Left ventricle myocardium superior (tissue), 1 donor: ENCODE data around the gene LYPD6. TPM values are rescaled to one million over a fixed set of nuclear protein-coding genes. Genes with fewer than 3 reads are reported as not detected.

Experiments used
- ATAC-seq: fragments of 200-7000 bp; cut with Tn5 transposase; one replicate; pipeline ENCODE4 v1.9.1; 2020; ENCODE audit warnings: mild to moderate bottlenecking, moderate library complexity
- DNase-seq: peaks from one replicate; pipeline ENCODE4 v3.0.0-alpha.2; 2020
- intact Hi-C: fragments of 100-400 bp; cut with micrococcal nuclease; formaldehyde crosslinking; loops from one replicate; pipeline ENCODE4 v1.11.0; 2022
- total RNA-seq: library from RNA; stranded (reverse); fragmentation: NEBNext Ultra II Directional; extraction: Animal tissue kit (Norgen Biotek cat#: 25700); gene quantifications from one replicate; pipeline ENCODE4 v1.2.1, GENCODE V29; 2021
- donor health status: DM: no; HTN: yes; CAD: no; lungs with severe emphysema.

The LYPD6 gene
- total RNA-seq, 1 donor from 2014 or later: 0.30 TPM

DNA sequence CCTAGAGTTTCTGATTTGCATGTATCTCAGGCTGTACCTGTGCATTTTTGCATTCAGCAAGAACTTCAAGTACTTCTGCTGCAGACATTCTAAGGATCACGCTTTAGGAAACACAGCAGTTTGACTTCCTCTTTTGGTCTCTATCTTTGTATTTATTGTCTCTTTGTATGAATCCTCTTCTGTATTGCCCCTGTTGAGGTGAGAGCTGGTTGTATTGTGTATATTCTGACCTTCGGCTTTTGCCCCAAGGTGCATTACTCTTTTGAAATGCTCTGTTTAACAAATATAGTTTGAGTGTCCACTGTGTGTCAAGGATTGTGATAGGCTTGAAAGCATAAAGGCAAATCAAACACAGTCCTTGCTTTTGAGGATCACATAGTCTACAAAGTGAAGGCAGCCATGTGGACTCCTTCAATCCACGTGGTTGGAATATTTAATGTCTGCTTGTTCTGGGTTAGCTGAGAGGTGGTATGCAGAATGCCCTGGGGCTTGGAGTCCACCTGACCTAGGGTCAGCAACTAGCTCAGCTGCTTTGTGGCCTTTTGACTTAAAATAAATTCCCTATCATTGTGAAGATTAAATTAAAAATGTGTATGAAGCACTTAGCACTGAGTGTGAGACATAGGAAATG, 108.1 kb downstream of the LYPD6 start:
- no peak for ATAC-seq
- DNase-seq: no peak
- intact Hi-C loops: no loop called here

DNA sequence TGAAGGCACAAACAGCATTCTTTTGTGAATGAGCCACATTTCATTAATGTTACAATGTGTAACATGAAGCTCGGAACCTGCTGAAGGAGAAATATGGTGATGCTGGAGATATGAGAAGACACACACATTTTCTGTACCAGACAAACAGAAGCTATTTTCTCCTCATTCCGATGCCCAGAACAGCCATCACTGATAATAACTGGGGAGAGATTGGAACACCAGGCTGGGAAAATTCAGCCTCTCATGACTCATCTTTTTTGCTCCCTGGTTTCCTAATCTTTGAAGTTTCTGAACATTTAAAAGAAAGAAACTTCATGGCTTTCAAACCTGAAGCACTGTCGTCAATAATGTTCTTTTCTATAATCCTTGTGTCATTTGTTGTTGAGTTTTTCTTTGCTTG, 110.9 kb downstream of the LYPD6 start:
- DNase-seq (no peak), ATAC-seq (no peak)
- intact Hi-C loops: no loop called here

DNA sequence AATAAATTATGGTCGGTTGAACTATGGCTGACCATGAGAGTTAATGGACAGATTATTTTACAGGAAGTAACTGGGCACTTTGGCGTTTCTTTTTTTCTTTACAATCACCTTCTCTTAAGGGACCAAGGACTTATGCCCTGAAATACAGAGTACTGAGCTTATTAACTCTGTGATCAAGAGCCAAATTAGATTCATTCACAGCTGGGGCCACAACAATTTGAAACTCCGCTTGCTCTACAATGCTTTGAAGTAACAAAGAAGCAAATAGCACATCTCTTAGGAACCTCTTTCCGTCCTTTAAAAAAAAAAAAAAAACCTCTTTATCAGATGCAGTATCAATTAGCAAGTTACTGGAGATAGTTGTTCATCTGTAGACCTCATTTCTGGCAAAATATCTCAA, 112.0 kb downstream of the LYPD6 start:
- ATAC-seq (no peak), DNase-seq (no peak)
- intact Hi-C loops: no loop called here

DNA sequence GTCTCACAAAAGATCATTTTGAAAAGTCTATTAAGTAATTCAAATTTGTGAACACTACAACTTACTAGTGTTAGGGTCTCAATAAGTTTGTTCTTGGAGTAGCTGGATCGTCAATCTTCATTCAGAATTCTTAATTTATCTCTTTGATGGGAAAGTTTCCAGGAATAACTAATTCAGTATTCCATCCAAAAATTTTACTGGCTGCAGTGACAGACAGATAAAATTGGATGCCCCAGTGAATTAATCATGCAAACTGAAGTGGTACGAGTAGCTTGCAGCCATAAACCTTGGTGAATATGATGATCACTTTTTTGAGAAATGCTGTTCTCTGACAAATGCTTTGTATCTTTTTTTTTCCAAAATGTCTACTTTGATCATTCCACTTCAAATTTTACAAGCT, 112.8 kb downstream of the LYPD6 start:
- intact Hi-C loops: no loop called here
- ATAC-seq: no peak

DNA sequence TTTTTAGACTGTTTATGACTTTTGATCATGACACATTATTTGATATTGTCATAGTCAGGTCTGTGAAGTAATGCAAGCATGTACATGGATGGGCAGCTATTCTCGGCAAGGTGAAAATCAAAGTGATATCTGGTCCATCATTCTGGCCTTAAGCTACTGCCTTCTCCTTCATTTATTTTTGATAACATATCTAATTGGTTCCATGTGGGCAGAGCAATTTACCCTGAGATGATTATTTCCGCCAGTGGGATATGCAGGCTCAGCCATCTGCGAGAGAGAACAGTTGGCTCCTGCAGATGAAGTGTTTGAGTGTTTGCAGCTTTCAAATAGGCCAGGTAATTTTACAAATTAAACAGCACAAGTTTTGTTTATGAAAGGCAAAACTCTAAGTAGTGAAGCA, 116.4 kb downstream of the LYPD6 start:
- intact Hi-C loops: no loop called here
- ATAC-seq: no peak
- DNase-seq: no peak

More for the DNA sequence above, 112.8 kb downstream of the LYPD6 start:
- DNase-seq: no peak

DNA sequence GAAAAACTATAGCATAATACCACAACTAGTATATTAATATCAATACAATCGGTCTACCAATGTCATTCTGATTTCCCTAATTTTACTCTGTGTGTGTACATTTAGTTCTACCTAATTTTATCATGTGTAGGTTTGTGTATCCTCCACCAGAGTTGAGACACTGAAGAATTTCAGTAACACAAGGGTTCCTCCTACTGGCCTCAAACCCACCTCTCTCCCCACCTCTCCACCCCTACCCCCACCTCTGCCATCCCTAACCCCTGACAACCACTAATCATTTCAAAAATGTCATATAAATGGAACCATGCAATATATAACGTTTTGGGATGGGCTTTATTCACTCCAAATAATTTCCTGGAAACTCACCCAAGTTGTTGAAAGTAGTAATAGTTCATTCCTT, 117.9 kb downstream of the LYPD6 start:
- intact Hi-C loops: no loop called here
- DNase-seq (no peak), ATAC-seq (no peak)

DNA sequence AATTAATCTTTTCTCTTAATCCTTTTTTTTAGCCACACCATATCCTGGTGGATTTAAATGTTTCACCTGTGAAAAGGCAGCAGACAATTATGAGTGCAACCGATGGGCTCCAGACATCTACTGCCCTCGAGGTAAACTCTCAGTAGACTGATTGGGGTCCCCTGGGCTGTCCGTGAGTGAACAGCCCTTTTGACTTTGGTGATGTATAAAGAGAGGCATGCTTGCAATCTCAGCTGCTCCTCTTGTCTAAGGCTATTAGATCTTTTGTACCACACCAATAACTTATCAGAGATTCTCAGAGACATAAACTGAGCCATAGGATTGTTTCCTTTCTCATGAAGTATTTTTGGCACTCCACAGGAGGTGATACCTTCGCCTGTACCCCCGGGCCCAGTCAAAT, 118.6 kb downstream of the LYPD6 start:
- ATAC-seq (no peak), DNase-seq (no peak)
- intact Hi-C loops: no loop called here

DNA sequence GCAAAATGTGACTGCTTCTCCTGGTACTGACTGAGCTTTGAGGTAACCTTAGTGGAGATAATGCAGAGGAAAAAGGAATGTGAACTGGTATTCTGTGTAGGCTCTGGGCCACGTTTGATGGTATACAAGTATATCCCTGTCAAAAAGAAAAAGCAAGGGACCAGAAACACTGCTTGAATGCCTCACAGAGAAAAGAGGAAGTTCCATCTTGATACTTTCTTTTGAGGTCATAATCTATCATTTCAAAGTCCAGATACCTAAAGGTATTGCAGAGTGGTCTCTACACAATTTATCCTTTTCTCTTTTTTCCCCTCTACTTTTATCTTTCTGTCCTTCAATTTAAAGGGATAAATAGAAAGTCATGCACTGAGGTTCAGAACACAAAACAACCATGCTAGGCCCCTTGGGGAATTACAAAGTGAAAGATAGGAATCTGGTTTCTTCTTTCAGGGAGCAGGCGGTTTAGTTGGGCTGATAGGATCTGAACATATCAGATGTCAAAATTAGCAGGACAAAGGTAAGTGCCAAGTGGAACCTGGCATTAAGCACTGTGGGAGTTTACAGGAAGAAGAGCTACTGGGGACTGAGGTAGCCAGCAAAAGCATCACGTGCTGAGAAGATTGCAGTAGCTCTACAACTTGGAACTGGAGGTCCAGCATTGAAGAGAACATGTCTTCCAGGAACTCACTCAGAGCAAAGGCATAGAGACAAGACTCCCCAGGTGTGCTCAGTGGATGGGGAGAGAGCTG, 121.2 kb downstream of the LYPD6 start:
- DNase-seq (no peak), ATAC-seq (no peak)
- intact Hi-C loops: no loop called here

DNA sequence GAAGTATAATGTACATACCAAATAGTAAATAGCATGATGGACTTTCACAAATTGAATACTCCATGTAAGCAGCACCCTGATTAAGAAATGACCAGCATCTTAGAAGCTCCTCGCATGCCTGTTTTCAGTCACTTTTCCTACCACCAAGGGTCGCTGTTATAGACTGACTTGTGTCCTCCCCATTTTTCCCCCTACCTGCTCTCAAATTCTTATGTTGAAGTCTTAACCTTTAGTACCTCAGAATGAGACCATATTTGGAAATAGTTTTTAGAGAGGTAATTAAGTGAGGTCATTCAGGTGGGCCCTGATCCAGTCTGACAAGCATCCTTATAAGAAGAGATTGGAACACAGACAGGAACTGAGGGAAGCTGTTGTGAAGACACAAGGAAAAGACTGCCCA, 125.9 kb downstream of the LYPD6 start:
- intact Hi-C loops: no loop called here
- DNase-seq: no peak
- no peak for ATAC-seq

DNA sequence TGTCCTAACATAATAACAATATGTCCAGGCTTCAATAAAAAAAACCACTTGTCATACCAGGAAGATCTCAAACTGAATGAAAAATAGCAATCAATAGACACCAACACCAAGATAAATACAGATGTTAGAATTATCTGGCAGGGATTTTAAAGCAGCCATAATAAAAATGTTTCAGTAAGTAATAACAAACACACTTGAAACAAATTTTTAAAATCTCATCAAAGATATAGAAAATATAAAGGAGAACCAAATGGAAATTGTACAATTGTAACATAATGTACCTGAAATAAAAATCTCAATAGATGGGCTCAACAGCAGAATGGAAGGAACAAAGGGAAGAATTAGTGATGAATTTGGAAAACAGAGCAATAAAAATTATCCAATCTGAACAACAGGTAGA, 128.1 kb downstream of the LYPD6 start:
- ATAC-seq (no peak), DNase-seq (no peak)
- intact Hi-C loops: no loop called here

DNA sequence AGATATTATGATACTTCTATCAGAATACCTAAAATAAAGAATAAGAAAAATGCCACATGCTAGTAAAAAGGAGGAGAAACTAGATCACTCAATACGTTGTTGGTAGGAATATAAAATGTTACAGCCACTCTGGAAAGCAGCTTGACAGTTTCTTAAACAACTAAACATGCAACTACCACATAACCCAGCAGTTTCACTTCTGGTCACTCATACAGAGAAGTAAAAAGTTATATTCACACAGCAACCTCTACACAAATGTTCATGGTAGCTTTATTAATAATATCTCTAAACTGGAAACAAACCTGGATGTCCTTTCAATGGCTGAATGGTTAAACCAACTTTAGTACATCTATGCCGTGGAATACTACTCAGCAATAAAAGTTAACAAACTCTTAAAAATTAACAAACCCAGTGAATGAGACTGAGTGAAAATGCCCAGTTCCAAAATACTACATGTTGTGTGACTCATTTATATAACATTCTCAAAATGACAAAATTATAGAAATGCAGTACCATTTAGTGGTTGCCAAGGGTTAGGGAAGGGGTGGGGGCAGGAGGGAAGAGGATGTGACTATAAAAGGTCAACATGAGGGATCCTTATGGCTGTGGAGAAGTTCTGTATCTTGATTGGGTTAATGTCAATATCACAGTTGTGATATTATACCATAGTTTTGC, 133.1 kb downstream of the LYPD6 start:
- DNase-seq (no peak), ATAC-seq (no peak)
- intact Hi-C loops: no loop called here

DNA sequence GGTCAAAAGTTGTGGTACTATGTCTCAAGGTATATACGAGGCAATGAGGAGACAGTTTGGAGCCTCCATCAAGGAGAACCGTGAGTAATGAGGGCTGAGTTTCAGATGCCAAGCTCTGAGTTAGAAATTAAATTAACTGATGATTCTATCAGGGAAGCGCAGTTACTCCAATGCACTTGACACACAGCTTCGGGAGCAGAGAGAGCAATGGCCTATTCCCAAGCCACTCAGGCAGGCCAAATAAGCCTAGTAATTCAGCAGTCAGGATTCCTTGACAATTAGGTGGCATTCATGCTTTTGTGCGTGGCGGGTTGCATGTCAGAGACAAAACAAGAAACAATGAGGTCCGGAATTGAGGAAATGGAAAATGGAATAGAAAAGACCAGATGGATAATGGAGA, 134.0 kb downstream of the LYPD6 start:
- intact Hi-C loops: no loop called here
- DNase-seq (no peak), ATAC-seq (no peak)

DNA sequence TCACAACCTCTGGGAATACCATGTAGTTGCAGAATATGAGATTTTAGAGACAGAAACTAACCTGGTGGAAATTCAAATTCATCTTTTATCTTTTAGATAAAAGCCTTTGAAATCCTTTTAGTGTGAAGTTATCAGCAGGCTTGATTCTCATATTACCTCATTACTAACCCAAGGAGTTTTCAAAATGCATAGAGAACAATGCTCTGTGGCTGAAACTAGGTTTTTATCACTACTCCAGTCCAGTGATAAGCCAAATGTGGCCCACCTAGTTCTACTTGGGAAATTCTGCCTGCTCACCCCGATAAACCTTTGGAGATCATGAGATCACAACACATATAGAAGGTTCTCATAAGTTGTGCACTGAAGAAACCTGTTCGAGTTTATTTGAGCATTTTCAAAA, 135.5 kb downstream of the LYPD6 start:
- ATAC-seq: no peak
- intact Hi-C loops: no loop called here
- DNase-seq: no peak

DNA sequence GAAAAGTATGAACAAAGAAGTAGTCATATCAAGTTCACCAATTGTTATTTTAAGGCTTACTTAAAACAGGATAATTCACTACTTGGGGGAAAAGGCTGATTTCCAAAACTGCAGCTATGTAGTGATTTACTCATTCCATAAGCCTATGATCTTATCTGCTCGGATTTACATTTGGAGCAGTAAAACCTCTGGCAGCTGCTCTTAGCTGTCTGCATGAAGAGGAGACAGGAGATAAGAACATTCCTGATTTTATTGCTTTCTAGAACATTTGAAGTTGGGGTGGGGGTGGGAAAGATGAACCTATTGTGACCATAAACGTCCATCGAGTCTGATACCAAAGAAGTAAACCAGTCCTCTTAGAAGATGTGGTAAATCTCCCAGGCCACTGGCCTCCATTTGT, 136.2 kb downstream of the LYPD6 start:
- intact Hi-C loops: no loop called here
- DNase-seq: no peak
- ATAC-seq: no peak

DNA sequence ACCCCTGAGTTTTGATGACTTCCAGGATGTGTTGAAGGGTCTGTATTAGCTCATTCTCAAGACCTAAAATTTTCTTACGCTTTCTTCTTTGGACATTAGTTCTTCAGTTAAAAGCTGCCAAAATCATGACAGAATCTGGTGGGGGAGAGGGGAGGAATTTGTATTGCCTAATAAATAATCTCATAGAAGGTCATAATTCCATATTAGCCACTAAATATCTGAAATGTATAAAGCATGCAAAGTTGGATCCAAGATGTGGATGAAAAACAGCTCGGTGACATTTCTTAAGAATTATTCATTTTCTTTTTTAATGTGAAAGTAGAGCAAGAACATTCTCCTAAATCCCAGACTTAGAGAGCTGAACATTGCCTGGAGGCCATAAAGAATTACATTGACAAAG, 137.0 kb downstream of the LYPD6 start:
- intact Hi-C loops: no loop called here
- ATAC-seq: no peak
- DNase-seq: no peak

DNA sequence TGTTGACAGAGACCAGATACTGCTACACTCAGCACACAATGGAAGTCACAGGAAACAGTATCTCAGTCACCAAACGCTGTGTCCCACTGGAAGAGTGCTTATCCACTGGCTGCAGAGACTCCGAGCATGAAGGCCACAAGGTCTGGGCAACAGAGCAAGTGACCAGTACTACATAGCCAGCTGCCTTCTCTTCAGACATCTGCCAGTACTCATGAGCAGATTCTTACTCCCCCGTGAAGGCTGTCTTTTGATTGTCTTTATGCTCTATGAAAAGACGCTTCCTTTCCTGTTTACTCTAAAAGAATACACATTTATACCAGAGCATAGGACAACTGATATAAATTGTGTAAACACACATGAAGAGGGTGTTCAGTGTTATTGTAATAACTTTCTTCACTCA, 138.2 kb downstream of the LYPD6 start:
- intact Hi-C loops: no loop called here
- ATAC-seq: no peak

DNA sequence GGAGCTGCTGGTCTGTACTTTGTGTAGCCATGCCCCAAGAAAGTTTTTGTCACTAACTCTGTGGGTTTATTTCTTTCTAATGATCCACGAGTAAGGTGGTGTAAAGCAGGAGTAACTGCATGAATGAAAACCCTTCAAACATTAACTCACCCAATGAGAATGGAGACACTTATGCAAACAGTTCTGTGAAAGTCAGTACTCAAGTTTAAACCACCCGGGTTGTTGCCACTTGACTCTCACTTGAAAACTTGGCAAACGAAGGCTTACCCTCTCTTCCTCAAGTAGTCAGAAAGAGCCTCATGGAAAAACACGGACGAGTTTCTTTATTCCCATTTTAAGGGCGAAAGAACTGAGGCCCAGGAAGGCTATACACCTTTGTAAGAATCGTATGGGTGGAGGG, 139.7 kb downstream of the LYPD6 start:
- ATAC-seq (no peak), DNase-seq (no peak)
- intact Hi-C loops: no loop called here

More for the DNA sequence above, 138.2 kb downstream of the LYPD6 start:
- no peak for DNase-seq

DNA sequence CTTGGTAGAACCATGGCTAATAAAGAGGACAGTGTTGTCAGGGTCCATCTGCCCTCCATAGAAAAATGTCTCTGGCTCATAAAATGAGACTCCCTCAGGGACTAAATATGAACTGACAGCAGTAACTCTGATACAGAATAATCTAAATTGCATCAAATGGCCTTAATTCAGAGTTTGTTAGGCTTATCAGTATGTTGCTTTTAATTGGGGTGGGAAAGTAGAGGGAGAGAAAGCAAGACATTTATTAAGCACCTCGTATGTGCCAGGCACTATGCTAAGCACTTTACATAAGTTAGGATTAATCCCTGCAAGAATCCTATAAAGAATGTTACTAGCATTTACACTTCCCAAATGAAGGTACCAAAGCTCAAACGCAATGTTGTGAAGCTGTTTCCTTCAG, 142.0 kb downstream of the LYPD6 start:
- ATAC-seq (no peak), DNase-seq (no peak)
- intact Hi-C loops: no loop called here

DNA sequence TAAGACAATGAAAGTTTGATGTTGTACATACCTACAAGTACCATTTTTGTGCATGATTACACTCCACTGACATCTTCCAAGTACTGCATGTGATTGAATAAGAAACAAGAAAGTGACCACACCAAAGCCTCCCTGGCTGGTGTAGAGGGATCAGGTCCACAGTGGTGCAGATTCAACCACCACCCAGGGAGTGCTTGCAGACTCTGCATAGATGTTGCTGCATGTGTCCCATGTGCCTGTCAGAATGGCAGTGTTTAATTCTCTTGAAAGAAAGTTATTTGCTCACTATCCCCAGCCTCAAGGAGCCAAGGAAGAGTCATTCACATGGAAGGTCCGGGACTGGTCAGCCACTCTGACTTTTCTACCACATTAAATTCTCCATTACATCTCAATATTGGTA, 142.7 kb downstream of the LYPD6 start:
- ATAC-seq: no peak
- intact Hi-C loops: no loop called here

DNA sequence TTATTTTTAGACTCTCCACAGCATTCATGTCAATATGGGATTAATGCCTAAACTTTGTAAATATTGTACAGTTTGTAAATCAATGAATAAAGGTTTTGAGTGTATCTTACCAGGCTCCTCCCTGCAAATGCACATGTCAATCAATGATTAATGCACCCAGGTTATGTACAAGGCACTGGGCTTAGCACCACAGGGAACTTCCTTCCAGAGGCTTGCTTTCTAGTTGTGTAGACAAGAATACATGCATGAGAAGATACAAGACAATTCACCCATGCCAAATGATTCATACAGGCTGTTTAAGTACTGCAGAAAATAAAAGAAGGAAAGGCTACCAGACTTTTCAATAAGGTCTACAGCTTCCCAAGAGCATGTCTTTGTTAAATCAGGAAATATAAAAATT, 143.1 kb downstream of the LYPD6 start:
- DNase-seq (no peak), ATAC-seq (no peak)
- intact Hi-C loops: no loop called here

More for the DNA sequence above, 142.7 kb downstream of the LYPD6 start:
- no peak for DNase-seq
